ENCODE results near the gene HMG20B. TPM values are rescaled to one million over a fixed set of nuclear protein-coding genes. Genes with fewer than 3 reads are reported as not detected.

Gene HMG20B
- polyA plus RNA-seq, 1 donor from 2014 or later = 22.6 TPM

DNA sequence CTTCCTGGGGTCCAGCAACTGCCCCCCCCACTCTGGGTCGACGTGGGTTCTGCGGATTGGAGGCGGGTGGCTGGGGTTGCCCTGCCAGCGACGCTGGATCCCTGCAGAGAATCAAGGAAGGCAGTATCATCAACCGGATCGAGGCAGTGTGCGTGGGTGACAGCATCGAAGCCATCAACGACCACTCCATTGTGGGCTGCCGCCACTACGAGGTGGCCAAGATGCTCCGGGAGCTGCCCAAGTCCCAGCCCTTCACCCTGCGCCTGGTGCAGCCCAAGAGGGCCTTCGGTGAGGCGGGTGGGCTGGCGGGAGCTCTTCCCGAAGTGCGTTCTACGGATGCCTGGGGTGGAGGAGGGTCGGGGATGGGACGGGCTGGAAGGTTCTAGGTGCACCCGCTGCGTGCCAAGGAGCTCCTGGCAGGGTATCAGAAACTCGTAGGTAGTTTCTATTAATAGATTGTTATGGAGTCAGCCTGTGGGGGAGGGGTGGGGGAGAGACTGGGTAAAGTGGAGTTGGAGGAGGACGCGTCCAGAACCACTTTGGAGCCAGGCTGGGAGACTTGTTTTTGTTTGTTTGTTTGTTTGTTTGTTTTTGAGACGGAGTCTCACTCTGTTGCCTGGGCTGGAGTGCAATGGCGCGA lies 14.1 kb downstream of the HMG20B start:
- Histone ChIP-seq H3K4me3 (ENCODE audit: low read length) (no peak overlapping the region), H3K79me2 (replicated peaks; ENCODE audit: insufficient read depth, low read length) (no peaks in the 10 kb centered on the region), H3K36me3 (ENCODE audit: insufficient read depth, low read length) (no peaks in the 10 kb centered on the region), H4K20me1 (ENCODE audit: insufficient read depth) (no peaks in the 10 kb centered on the region), H3K9ac (ENCODE audit: low read length) (no peak overlapping the region), H3K27ac (ENCODE audit: low read length) (no peak overlapping the region), H2AFZ (ENCODE audit: low read depth, low read length) (no peak overlapping the region), H3K4me2 (ENCODE audit: low read length) (no peak overlapping the region), H3K9me2 (ENCODE audit: insufficient read depth, low read length) (no peaks in the 10 kb centered on the region), H3K27me3 (ENCODE audit: insufficient read depth, low read depth, low read length) (peaks cover 21% of the 10 kb centered on the region), H3F3A (ENCODE audit: insufficient read depth, low read length, poor library complexity, severe bottlenecking) (no peaks in the 10 kb centered on the region), H3K9me3 (ENCODE audit: low read length) (no peaks in the 10 kb centered on the region)
- TF ChIP-seq, protein P1, sequence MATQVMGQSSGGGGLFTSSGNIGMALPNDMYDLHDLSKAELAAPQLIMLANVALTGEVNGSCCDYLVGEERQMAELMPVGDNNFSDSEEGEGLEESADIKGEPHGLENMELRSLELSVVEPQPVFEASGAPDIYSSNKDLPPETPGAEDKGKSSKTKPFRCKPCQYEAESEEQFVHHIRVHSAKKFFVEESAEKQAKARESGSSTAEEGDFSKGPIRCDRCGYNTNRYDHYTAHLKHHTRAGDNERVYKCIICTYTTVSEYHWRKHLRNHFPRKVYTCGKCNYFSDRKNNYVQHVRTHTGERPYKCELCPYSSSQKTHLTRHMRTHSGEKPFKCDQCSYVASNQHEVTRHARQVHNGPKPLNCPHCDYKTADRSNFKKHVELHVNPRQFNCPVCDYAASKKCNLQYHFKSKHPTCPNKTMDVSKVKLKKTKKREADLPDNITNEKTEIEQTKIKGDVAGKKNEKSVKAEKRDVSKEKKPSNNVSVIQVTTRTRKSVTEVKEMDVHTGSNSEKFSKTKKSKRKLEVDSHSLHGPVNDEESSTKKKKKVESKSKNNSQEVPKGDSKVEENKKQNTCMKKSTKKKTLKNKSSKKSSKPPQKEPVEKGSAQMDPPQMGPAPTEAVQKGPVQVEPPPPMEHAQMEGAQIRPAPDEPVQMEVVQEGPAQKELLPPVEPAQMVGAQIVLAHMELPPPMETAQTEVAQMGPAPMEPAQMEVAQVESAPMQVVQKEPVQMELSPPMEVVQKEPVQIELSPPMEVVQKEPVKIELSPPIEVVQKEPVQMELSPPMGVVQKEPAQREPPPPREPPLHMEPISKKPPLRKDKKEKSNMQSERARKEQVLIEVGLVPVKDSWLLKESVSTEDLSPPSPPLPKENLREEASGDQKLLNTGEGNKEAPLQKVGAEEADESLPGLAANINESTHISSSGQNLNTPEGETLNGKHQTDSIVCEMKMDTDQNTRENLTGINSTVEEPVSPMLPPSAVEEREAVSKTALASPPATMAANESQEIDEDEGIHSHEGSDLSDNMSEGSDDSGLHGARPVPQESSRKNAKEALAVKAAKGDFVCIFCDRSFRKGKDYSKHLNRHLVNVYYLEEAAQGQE (IDR thresholded peaks at IDR 0.05; ENCODE audit: borderline replicate concordance) = no peak

DNA sequence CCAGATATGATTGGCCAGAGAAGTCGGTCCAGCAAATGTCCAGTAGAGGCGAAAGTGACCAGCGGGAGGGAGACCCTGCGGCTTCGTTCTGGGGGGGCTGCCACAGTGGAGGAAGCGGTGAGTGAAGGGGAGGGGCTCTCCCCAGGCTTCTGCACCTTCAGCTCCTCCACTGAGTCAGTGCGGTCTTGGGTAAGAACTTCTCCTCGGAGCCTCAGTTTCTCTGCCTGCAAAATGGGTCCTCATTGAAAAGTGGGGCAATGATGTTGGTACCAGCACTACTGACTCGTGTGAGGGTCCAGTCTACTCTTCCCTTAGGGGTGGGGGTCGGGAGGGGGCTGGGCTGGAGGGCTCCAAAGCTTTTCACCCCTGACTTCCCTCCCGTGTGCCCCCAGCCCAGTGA lies 16.7 kb downstream of the HMG20B start:
- Histone ChIP-seq H3K36me3 (ENCODE audit: insufficient read depth, low read length) (no peaks in the 10 kb centered on the region), H3K9ac (ENCODE audit: low read length) (no peak overlapping the region), H3K9me3 (ENCODE audit: low read length) (no peaks in the 10 kb centered on the region), H2AFZ (ENCODE audit: low read depth, low read length) (no peak overlapping the region), H3K4me3 (ENCODE audit: low read length) (no peak overlapping the region), H3F3A (ENCODE audit: insufficient read depth, low read length, poor library complexity, severe bottlenecking) (no peaks in the 10 kb centered on the region), H3K79me2 (replicated peaks; ENCODE audit: insufficient read depth, low read length) (no peaks in the 10 kb centered on the region), H4K20me1 (ENCODE audit: insufficient read depth) (no peaks in the 10 kb centered on the region), H3K27me3 (ENCODE audit: insufficient read depth, low read depth, low read length) (peaks cover 21% of the 10 kb centered on the region), H3K27ac (ENCODE audit: low read length) (no peak overlapping the region), H3K9me2 (ENCODE audit: insufficient read depth, low read length) (no peaks in the 10 kb centered on the region), H3K4me2 (ENCODE audit: low read length) (no peak overlapping the region)
- TF ChIP-seq, protein P1 (IDR thresholded peaks at IDR 0.05; ENCODE audit: borderline replicate concordance) = no peak
- no peak for TF ChIP-seq MXI1 (conservative IDR thresholded peaks at IDR 0.05; ENCODE audit: poor library complexity, severe bottlenecking)
- no peak for TF ChIP-seq EP300 (conservative IDR thresholded peaks at IDR 0.05; ENCODE audit: poor library complexity, severe bottlenecking)
- TF ChIP-seq, protein P2, sequence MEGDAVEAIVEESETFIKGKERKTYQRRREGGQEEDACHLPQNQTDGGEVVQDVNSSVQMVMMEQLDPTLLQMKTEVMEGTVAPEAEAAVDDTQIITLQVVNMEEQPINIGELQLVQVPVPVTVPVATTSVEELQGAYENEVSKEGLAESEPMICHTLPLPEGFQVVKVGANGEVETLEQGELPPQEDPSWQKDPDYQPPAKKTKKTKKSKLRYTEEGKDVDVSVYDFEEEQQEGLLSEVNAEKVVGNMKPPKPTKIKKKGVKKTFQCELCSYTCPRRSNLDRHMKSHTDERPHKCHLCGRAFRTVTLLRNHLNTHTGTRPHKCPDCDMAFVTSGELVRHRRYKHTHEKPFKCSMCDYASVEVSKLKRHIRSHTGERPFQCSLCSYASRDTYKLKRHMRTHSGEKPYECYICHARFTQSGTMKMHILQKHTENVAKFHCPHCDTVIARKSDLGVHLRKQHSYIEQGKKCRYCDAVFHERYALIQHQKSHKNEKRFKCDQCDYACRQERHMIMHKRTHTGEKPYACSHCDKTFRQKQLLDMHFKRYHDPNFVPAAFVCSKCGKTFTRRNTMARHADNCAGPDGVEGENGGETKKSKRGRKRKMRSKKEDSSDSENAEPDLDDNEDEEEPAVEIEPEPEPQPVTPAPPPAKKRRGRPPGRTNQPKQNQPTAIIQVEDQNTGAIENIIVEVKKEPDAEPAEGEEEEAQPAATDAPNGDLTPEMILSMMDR (IDR thresholded peaks at IDR 0.05; ENCODE audit: poor library complexity, severe bottlenecking) = no peak
